Measurements from ENCODE around the gene RAB1A. TPM values are rescaled to one million over a fixed set of nuclear protein-coding genes. Genes with fewer than 3 reads are reported as not detected.
A peak's percentile ranks its signal among the peaks of the same experiment; 100 is the strongest.

Gene RAB1A
- total and polyA plus RNA-seq, 2 of the 13 experiments (the other 11 are each of a cell fraction or from before 2014, with no cell fraction given), result 206 to 226 TPM

DNA sequence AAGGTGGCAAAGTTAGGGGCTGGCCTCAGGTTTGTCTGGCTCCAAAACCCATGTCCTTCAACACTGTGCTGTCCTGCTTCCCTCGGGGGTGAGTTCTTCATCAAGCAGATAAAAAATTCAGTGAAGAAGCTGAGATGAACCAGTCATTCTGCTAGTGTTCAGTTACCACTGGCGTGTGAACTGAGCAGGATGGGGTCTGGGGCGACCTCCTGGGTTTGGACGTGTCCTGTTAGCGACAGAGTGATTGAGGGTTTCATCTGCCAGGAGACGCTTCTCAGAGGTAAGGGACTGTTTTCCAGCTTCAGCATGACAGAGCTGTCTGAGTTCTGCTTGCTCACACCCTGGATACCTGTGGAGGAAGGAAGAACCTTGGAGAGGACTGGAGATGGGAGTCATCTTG is 59.0 kb downstream of the RAB1A start (continued):
- TF ChIP-seq, protein P1, sequence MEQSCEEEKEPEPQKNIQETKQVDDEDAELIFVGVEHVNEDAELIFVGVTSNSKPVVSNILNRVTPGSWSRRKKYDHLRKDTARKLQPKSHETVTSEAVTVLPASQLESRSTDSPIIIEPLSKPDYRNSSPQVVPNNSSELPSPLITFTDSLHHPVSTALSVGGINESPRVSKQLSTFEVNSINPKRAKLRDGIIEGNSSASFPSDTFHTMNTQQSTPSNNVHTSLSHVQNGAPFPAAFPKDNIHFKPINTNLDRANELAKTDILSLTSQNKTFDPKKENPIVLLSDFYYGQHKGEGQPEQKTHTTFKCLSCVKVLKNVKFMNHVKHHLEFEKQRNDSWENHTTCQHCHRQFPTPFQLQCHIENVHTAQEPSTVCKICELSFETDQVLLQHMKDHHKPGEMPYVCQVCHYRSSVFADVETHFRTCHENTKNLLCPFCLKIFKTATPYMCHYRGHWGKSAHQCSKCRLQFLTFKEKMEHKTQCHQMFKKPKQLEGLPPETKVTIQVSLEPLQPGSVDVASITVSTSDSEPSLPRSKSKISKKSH (CRISPR knock-in tag; IDR thresholded peaks at IDR 0.05; ENCODE audit: borderline replicate concordance), result no peak
- TF ChIP-seq MTA1 (CRISPR knock-in tag; IDR thresholded peaks at IDR 0.05; ENCODE audit: borderline replicate concordance) (no peak), SAP130 (CRISPR knock-in tag; IDR thresholded peaks at IDR 0.05; ENCODE audit: low read depth) (no peak), MIER2 (CRISPR knock-in tag; IDR thresholded peaks at IDR 0.05) (no peak), SRSF1 (optimal IDR thresholded peaks at IDR 0.05; ENCODE audit: low read depth, low read length) (no peak)

GRCh38 chr2:65070172-65070830 is 59.6 kb downstream of the RAB1A start:
- Histone ChIP-seq H3K9ac (ENCODE audit: insufficient read depth, low read depth, low read length) (no peak overlapping the region), H3K27ac (ENCODE audit: extremely low read length, insufficient read depth, low read length) (peak overlapping the region; percentile 32), H4K20me1 (ENCODE audit: insufficient read depth, low read length) (no peaks in the 10 kb centered on the region; the same call in 1 of the 2 replicates), H3K4me3 (replicated peaks in 1 of 3; ENCODE audit: insufficient read depth in 1 of 3, low read depth in 2 of 3, low read length in 3 of 3) (no peak overlapping the region), H3K79me2 (ENCODE audit: insufficient read depth, low read length) (peaks cover 21% of the 10 kb centered on the region), H3K9me3 (ENCODE audit: low read length) (no peaks in the 10 kb centered on the region), H2AFZ (ENCODE audit: low read length) (no peak overlapping the region), H3K27me3 (ENCODE audit: control insufficient read depth in 1 of 2, insufficient read depth in 2 of 2, low read length in 2 of 2) (no peaks in the 10 kb centered on the region), H3K4me1 (ENCODE audit: insufficient read depth, low read length) (peaks cover 38% of the 10 kb centered on the region), H3K36me3 (replicated peaks in 1 of 2; ENCODE audit: control insufficient read depth in 1 of 2, insufficient read depth in 2 of 2, low read length in 2 of 2) (peaks cover 38 to 53% of the 10 kb centered on the region in 2 experiments), H3K4me2 (ENCODE audit: low read depth, low read length) (0 out of 2 replicates have a peak overlapping the region, but pooled peaks have one; percentile 1)
- in situ Hi-C loops (cut with HindIII; ENCODE audit: extremely low pct_ligation_motif_present, low pct_unique_long_range_greater_than_20kb), result loop anchor here (5.0 to 25.0 kb wide), 2 partner anchors 117 to 492 kb away; no protein-coding TSS in a partner anchor
- ATAC-seq (peak; percentile 59), FAIRE-seq (no peak), DNase-seq (ENCODE audit: low spot score) (peak; percentile 84)
- WGBS (ENCODE audit: low lambda C conversion rate), result 66% methylated on average over 8 of the region's 8 CpGs
- POLR2A ChIA-PET, result interaction anchor here (1.4 to 5.4 kb wide), 2 partner anchors 14 to 157 kb away, joined by 5 to 35 read pairs; partner anchors contain the start of genes ACTR2 and CEP68
- intact Hi-C loops (cut with micrococcal nuclease; ENCODE audit: unreplicated experiment), result no loop called here
- no TSS peak for BruUV-seq (replicated peaks)
- CTCF ChIA-PET (ENCODE audit: low intra/inter-chr PET ratio, low total read pairs), result no interaction called here
- TF ChIP-seq ZFP36L2 (CRISPR knock-in tag; IDR thresholded peaks at IDR 0.05) (no peak), GATAD2A (CRISPR knock-in tag; IDR thresholded peaks at IDR 0.05) (peak; percentile 28; the same call in 1 of the 2 replicates), TFDP1 (CRISPR knock-in tag; IDR thresholded peaks at IDR 0.05; ENCODE audit: borderline replicate concordance) (0 out of 2 replicates have a peak, but pooled peaks have one; percentile 7), FOSL2 (CRISPR knock-in tag; IDR thresholded peaks at IDR 0.05) (peak; percentile 79), GTF2F1 (IDR thresholded peaks at IDR 0.05; ENCODE audit: low read length) (no peak), SMARCE1 (IDR thresholded peaks at IDR 0.05; ENCODE audit: borderline replicate concordance) (no peak), POLR2A (IDR thresholded peaks at IDR 0.05; ENCODE audit: insufficient read depth in 1 of 2, low read depth in 2 of 2, low read length in 2 of 2) (0 out of 4 replicates have a peak, but pooled peaks of 1 of the 2 experiments have one; percentile 8), ZNF687 (CRISPR knock-in tag; IDR thresholded peaks at IDR 0.05) (peak; percentile 75), RBM22 (optimal IDR thresholded peaks at IDR 0.05; ENCODE audit: low read length) (peak; percentile 52)
- TF ChIP-seq, protein P2, sequence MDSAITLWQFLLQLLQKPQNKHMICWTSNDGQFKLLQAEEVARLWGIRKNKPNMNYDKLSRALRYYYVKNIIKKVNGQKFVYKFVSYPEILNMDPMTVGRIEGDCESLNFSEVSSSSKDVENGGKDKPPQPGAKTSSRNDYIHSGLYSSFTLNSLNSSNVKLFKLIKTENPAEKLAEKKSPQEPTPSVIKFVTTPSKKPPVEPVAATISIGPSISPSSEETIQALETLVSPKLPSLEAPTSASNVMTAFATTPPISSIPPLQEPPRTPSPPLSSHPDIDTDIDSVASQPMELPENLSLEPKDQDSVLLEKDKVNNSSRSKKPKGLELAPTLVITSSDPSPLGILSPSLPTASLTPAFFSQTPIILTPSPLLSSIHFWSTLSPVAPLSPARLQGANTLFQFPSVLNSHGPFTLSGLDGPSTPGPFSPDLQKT (CRISPR knock-in tag; IDR thresholded peaks at IDR 0.05; ENCODE audit: borderline replicate concordance), result no peak
